GM12878 (cell line): ENCODE data around the gene IMMP2L. TPM values are rescaled to one million over a fixed set of nuclear protein-coding genes. Genes with fewer than 3 reads are reported as not detected.

Experiments
- ATAC-seq: fragments of 200-7000 bp; cut with Tn5 transposase; 3 replicates; pipeline ENCODE4 v1.9.1; 2020; ENCODE audit warnings: mild to moderate bottlenecking, moderate library complexity
- BruUV-seq: library from RNA; stranded (reverse); fragments of 400-500 nt; replicated peaks from 2 replicates; lab custom pipeline; 2021; lab: Mats Ljungman, UMichigan
- CTCF ChIA-PET: fragments of 300-600 bp; sonication (Branson Sonifier 250); formaldehyde crosslinking; extraction: SDS; loops from one replicate; lab custom pipeline; 2021; ENCODE audit warnings: inconsistent platforms; lab: Yijun Ruan, JAX
- POLR2A ChIA-PET: fragments of 350-600 bp; formaldehyde crosslinking; extraction: SDS; loops from one replicate; lab custom pipeline; 2021; ENCODE audit warnings: inconsistent platforms; lab: Charles Lee
- RAD21 ChIA-PET: fragments of 300-600 bp; sonication (Branson Sonifier 250); formaldehyde crosslinking; loops from one replicate; lab custom pipeline; 2023; ENCODE audit warnings: antibody characterized with exemption; ENCODE audit not compliant: unreplicated experiment; lab: Charles Lee
- SMC1A ChIA-PET: fragments of 300-600 bp; sonication (Branson Sonifier 250); formaldehyde crosslinking; loops from one replicate; lab custom pipeline; 2023; ENCODE audit not compliant: unreplicated experiment, uncharacterized antibody; lab: Charles Lee
- DNase-seq: peaks from one replicate; pipeline ENCODE4 v3.0.0-alpha.2; 2011; ENCODE audit warnings: low read depth, low spot score
- FAIRE-seq: peaks from 3 replicates; lab custom pipeline; 2011; peaks lifted over from hg19 to GRCh38; lab: Jason Lieb, UNC
- H2AFZ ChIP-seq: 2 replicates; pipeline ENCODE4 v1.6.0; 2011; ENCODE audit warnings: low read depth, low read length, control low read depth; ENCODE audit not compliant: control insufficient read depth
- H3K27ac ChIP-seq: 2 replicates; pipeline ENCODE4 v1.5.1; 2011; ENCODE audit warnings: control low read depth; ENCODE audit not compliant: control insufficient read depth, insufficient read depth
- H3K27me3 ChIP-seq, 2 experiments: replicated peaks in 1 of 2; 2 replicates each; pipeline versions ENCODE4 v1.6.0 to v1.6.1; 2011; ENCODE audit warnings: low read length in 1 of 2; ENCODE audit not compliant: control insufficient read depth in 2 of 2, insufficient read depth in 2 of 2
- H3K36me3 ChIP-seq, 2 experiments: 2 replicates each; pipeline ENCODE4 v1.5.1; 2011; ENCODE audit warnings: low read length in 1 of 2; ENCODE audit not compliant: control insufficient read depth in 2 of 2, insufficient read depth in 2 of 2
- H3K4me1 ChIP-seq: 2 replicates; pipeline ENCODE4 v1.6.1; 2011; ENCODE audit warnings: mild to moderate bottlenecking, low read length, moderate library complexity, mixed read lengths; ENCODE audit not compliant: control insufficient read depth, insufficient read depth
- H3K4me2 ChIP-seq: 2 replicates; pipeline ENCODE4 v1.6.0; 2011; ENCODE audit warnings: control low read depth; ENCODE audit not compliant: control insufficient read depth, insufficient read depth
- H3K4me3 ChIP-seq: fragments of 200-600 bp; sonication (generic); 2 replicates; pipeline ENCODE4 v1.5.1; 2016
- H3K79me2 ChIP-seq: 2 replicates; pipeline ENCODE4 v1.6.0; 2011; ENCODE audit warnings: low read length; ENCODE audit not compliant: control insufficient read depth, insufficient read depth
- H3K9ac ChIP-seq: 2 replicates; pipeline ENCODE4 v1.8.0; 2011; ENCODE audit warnings: low read length, control low read depth, mixed read lengths; ENCODE audit not compliant: control insufficient read depth, insufficient read depth
- H3K9me3 ChIP-seq: replicated peaks from 3 replicates; pipeline ENCODE4 v1.5.1; 2011; ENCODE audit warnings: mild to moderate bottlenecking, low read length; ENCODE audit not compliant: control insufficient read depth, insufficient read depth
- H4K20me1 ChIP-seq: 2 replicates; pipeline ENCODE4 v1.6.0; 2011; ENCODE audit not compliant: control insufficient read depth, insufficient read depth
- BACH1 ChIP-seq: fragments of 450-650 bp; IDR thresholded peaks from 2 replicates; pipeline ENCODE4 v1.6.1; 2017; ENCODE audit warnings: mild to moderate bottlenecking, borderline replicate concordance
- CBFB ChIP-seq: IDR thresholded peaks from 2 replicates; pipeline ENCODE4 v1.6.1; 2016; ENCODE audit warnings: antibody characterized with exemption, low read depth
- EGR1 ChIP-seq, 2 experiments: IDR thresholded peaks; 1 replicate in 1 of 2; 2 replicates in 1 of 2; pipeline ENCODE4 v1.6.1; 2011 to 2012; ENCODE audit warnings: low read depth in 2 of 2, low read length in 2 of 2, borderline replicate concordance in 1 of 2, mild to moderate bottlenecking in 1 of 2, moderate library complexity in 1 of 2
- EP300 ChIP-seq, 2 experiments: fragments of 150-350 bp in 1 of 2; IDR thresholded peaks; 2 replicates each; pipeline ENCODE4 v1.6.1; 2011 to 2012; ENCODE audit warnings: low read depth in 2 of 2, low read length in 2 of 2, borderline replicate concordance in 1 of 2, improper control_type of control experiment in 1 of 2, inconsistent platforms in 1 of 2; ENCODE audit not compliant: control insufficient read depth in 1 of 2
- IKZF1 ChIP-seq: fragments of 450-650 bp; conservative IDR thresholded peaks from 2 replicates; pipeline ENCODE4 v1.6.1; 2017; ENCODE audit warnings: antibody characterized with exemption, mild to moderate bottlenecking
- MEF2A ChIP-seq: IDR thresholded peaks from 2 replicates; pipeline ENCODE4 v1.6.1; 2011; ENCODE audit warnings: low read depth, mild to moderate bottlenecking, low read length, moderate library complexity; ENCODE audit not compliant: insufficient read depth
- PAX8 ChIP-seq: fragments of 450-650 bp; IDR thresholded peaks from 2 replicates; pipeline ENCODE4 v1.6.1; 2017; ENCODE audit warnings: mild to moderate bottlenecking, moderate library complexity
- PML ChIP-seq: IDR thresholded peaks from 2 replicates; pipeline ENCODE4 v1.6.1; 2012; ENCODE audit warnings: low read length, inconsistent platforms
- RB1 ChIP-seq: fragments of 450-650 bp; formaldehyde crosslinking; IDR thresholded peaks from 2 replicates; pipeline ENCODE4 v1.6.1; 2017; ENCODE audit warnings: mild to moderate bottlenecking, borderline replicate concordance
- RFX5 ChIP-seq: IDR thresholded peaks from 2 replicates; pipeline ENCODE4 v1.6.1; 2011; ENCODE audit warnings: low read depth, low read length, improper control_type of control experiment
- SREBF1 ChIP-seq: IDR thresholded peaks from 2 replicates; pipeline ENCODE4 v1.6.1; 2012; ENCODE audit warnings: mild to moderate bottlenecking, low read length
- STAT3 ChIP-seq: IDR thresholded peaks from 2 replicates; pipeline ENCODE4 v1.6.1; 2011; ENCODE audit warnings: low read depth, low read length, improper control_type of control experiment
- TAF1 ChIP-seq: IDR thresholded peaks from 2 replicates; pipeline ENCODE4 v1.6.1; 2011; ENCODE audit warnings: mild to moderate bottlenecking, low read depth, low read length, borderline replicate concordance
- ZNF217 ChIP-seq: fragments of 450-650 bp; IDR thresholded peaks from 2 replicates; pipeline ENCODE4 v1.6.1; 2017; ENCODE audit warnings: antibody characterized with exemption, mild to moderate bottlenecking
- WGBS: methylation state at CpG from one replicate; pipeline ENCODE4 v1.1.6; 2016; ENCODE audit warnings: low lambda C conversion rate; ENCODE audit not compliant: insufficient replicate concordance, insufficient coverage; ENCODE audit errors: missing lambda C conversion rate; 5-methylcytosine and 5-hydroxymethylcytosine counted together
- in situ Hi-C: fragments of 300-500 bp; cut with MboI; formaldehyde crosslinking; loops from 9 replicates; pipeline ENCODE4 v1.14.3; 2018; ENCODE audit warnings: mixed read lengths
- intact Hi-C: fragments of 100-400 bp; cut with micrococcal nuclease; formaldehyde crosslinking; loops from one replicate; pipeline ENCODE4 v1.14.2; 2022; ENCODE audit not compliant: unreplicated experiment
- polyA plus RNA-seq, 11 experiments: library from polyadenylated mRNA; depleted of rRNA in 4 of 11; unstranded in 6 of 11; stranded (reverse) in 5 of 11; fragments of >200 nt; fragmentation: Nextera tagmentation in 4 of 11; fragmentation: Illumina TruSeq in 1 of 11; extraction: Ambion mirVana in 4 of 11; extraction: Trizol in 1 of 11; gene quantifications; 1 replicate in 1 of 11; 2 replicates in 10 of 11; pipeline versions ENCODE4 v1.2.1 to v1.2.3, GENCODE V29; 2011 to 2016; ENCODE audit warnings: inconsistent platforms in 2 of 11, missing spikeins in 2 of 11, low read depth in 1 of 11
- total RNA-seq, 4 experiments: library from RNA; depleted of rRNA in 3 of 4; stranded (reverse); fragments of >200 nt in 3 of 4; fragmentation: Illumina TruSeq in 1 of 4; extraction: Trizol in 1 of 4; gene quantifications; 2 replicates each; pipeline versions ENCODE4 v1.2.1 to v1.2.3, GENCODE V29; 2013 to 2021
- TF ChIP-seq, protein P1 (sequence below): IDR thresholded peaks from 2 replicates; pipeline ENCODE4 v1.6.1; 2012; ENCODE audit warnings: low read depth, low read length, improper control_type of control experiment
- TF ChIP-seq, protein P2 (sequence below), 3 experiments: IDR thresholded peaks in 2 of 3; conservative IDR thresholded peaks in 1 of 3; 2 replicates each; pipeline ENCODE4 v1.5.1; 2011; ENCODE audit warnings: low read depth in 3 of 3, low read length in 3 of 3, mild to moderate bottlenecking in 3 of 3, control low read depth in 2 of 3, moderate library complexity in 2 of 3, inconsistent platforms in 1 of 3, mixed read lengths in 1 of 3; ENCODE audit not compliant: control insufficient read depth in 2 of 3, insufficient read depth in 1 of 3; ENCODE audit errors: extremely low read depth in 1 of 3

IMMP2L gene
- total and polyA plus RNA-seq, 10 of the 15 experiments (the other 5 are each of a cell fraction or from before 2014, with no cell fraction given), result 12.6 to 46.3 (median 19.6) TPM

DNA sequence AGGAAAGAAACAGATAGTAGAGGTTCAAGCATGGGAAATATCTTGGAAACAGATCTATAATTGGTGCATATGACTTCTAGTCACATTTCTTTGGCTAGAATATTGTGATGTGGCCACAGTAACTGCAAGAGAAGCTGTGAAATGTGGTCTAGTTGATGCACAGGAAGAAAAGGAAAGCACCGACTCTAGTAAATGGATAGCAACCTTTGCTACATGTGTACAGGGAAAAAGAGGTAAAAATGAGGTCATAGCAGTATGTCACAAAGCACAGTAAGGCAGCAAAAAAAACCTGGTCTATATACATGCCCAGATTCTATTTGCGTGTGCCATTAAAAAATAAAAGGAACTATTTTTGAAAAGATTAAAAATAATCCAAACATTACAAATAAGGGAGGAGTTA, 573.9 kb downstream of the IMMP2L start:
- intact Hi-C loops (no loop called here), in situ Hi-C loops (no loop called here)
- CTCF ChIA-PET, result interaction anchor here (1.0 kb wide), 1 partner anchor 11 kb away, joined by 4 read pairs; no protein-coding TSS in a partner anchor
- no peak overlapping the region for H3K4me3 ChIP-seq
- BruUV-seq, result no TSS peak
- SMC1A ChIA-PET, result interaction anchor here (0.9 kb wide), 2 partner anchors 13 to 138 kb away, joined by 3 to 4 read pairs; no protein-coding TSS in a partner anchor
- no peaks in the 10 kb centered on the region for H3K27me3 ChIP-seq
- H3K9me3 ChIP-seq, result no peaks in the 10 kb centered on the region
- FAIRE-seq, result no peak
- ATAC-seq, result no peak
- no peak overlapping the region for H3K27ac ChIP-seq
- H3K4me1 ChIP-seq, result no peaks in the 10 kb centered on the region
- H4K20me1 ChIP-seq, result no peaks in the 10 kb centered on the region
- no peak for DNase-seq
- 32% methylated on average over 2 of the region's 2 CpGs for WGBS
- no peaks in the 10 kb centered on the region for H3K36me3 ChIP-seq
- no peaks in the 10 kb centered on the region for H3K79me2 ChIP-seq
- TF ChIP-seq PAX8 (no peak), STAT3 (no peak), PML (no peak), ZNF217 (no peak), TAF1 (no peak), IKZF1 (no peak), SREBF1 (no peak)
- no peak overlapping the region for H2AFZ ChIP-seq
- RAD21 ChIA-PET, result no interaction called here
- no peak overlapping the region for H3K9ac ChIP-seq
- POLR2A ChIA-PET, result interaction anchor here (0.7 kb wide), 1 partner anchor 15 kb away, joined by 3 read pairs; no protein-coding TSS in a partner anchor
- no peak overlapping the region for H3K4me2 ChIP-seq

DNA sequence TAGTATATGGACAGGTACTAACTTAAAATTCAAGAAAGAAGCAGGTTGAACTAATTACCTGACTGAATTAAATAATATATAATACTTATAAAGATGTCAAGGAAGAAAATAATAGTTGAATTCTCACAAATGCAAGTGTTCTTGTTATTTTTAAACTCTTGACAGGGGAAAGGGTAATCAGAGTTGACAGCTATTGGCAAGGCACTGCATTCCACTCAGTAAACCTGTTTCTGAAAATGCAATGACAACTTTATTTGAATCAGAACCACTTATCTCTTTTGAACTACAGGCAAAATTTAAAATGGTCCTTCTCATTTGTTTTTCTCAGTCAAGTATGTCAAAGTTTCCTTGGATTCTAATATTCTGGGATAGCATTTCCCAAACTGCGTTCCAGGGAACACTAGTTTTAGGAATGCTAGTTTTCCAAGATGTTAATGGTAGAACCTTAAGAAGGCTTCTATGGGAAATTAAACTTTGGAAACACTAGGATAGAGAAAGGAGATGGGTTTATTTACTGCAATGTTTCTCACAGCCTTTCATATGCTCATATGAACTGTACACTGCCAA, 575.1 kb downstream of the IMMP2L start:
- no peaks in the 10 kb centered on the region for H3K27me3 ChIP-seq
- no peak overlapping the region for H3K27ac ChIP-seq
- intact Hi-C loops (no loop called here), in situ Hi-C loops (no loop called here)
- no peaks in the 10 kb centered on the region for H3K9me3 ChIP-seq
- H3K36me3 ChIP-seq, result no peaks in the 10 kb centered on the region
- no TSS peak for BruUV-seq
- H3K9ac ChIP-seq, result no peak overlapping the region
- no peaks in the 10 kb centered on the region for H3K79me2 ChIP-seq
- no peaks in the 10 kb centered on the region for H4K20me1 ChIP-seq
- ATAC-seq (no peak), DNase-seq (no peak), FAIRE-seq (no peak)
- no peak overlapping the region for H3K4me2 ChIP-seq
- WGBS, result 92% methylated on average over 1 of the region's 1 CpG
- H3K4me1 ChIP-seq, result no peaks in the 10 kb centered on the region
- H3K4me3 ChIP-seq, result no peak overlapping the region
- POLR2A ChIA-PET, result no interaction called here
- H2AFZ ChIP-seq, result no peak overlapping the region
- RAD21 ChIA-PET, result no interaction called here
- SMC1A ChIA-PET, result no interaction called here
- CTCF ChIA-PET, result interaction anchor here (1.0 kb wide), 1 partner anchor 10 kb away, joined by 4 read pairs; no protein-coding TSS in a partner anchor
- TF ChIP-seq CBFB (no peak), MEF2A (no peak), RFX5 (no peak), EP300 (IDR thresholded peaks at IDR 0.05; ENCODE audit: borderline replicate concordance in 1 of 2, control insufficient read depth in 1 of 2, low read depth in 2 of 2, low read length in 2 of 2) (no peak), RB1 (no peak), BACH1 (no peak), EGR1 (IDR thresholded peaks at IDR 0.05; ENCODE audit: borderline replicate concordance in 1 of 2, low read depth in 2 of 2, low read length in 2 of 2) (no peak)
- TF ChIP-seq, protein P1, sequence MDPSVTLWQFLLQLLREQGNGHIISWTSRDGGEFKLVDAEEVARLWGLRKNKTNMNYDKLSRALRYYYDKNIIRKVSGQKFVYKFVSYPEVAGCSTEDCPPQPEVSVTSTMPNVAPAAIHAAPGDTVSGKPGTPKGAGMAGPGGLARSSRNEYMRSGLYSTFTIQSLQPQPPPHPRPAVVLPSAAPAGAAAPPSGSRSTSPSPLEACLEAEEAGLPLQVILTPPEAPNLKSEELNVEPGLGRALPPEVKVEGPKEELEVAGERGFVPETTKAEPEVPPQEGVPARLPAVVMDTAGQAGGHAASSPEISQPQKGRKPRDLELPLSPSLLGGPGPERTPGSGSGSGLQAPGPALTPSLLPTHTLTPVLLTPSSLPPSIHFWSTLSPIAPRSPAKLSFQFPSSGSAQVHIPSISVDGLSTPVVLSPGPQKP, result no peak
- TF ChIP-seq, protein P2, sequence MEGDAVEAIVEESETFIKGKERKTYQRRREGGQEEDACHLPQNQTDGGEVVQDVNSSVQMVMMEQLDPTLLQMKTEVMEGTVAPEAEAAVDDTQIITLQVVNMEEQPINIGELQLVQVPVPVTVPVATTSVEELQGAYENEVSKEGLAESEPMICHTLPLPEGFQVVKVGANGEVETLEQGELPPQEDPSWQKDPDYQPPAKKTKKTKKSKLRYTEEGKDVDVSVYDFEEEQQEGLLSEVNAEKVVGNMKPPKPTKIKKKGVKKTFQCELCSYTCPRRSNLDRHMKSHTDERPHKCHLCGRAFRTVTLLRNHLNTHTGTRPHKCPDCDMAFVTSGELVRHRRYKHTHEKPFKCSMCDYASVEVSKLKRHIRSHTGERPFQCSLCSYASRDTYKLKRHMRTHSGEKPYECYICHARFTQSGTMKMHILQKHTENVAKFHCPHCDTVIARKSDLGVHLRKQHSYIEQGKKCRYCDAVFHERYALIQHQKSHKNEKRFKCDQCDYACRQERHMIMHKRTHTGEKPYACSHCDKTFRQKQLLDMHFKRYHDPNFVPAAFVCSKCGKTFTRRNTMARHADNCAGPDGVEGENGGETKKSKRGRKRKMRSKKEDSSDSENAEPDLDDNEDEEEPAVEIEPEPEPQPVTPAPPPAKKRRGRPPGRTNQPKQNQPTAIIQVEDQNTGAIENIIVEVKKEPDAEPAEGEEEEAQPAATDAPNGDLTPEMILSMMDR (IDR thresholded peaks at IDR 0.05 in 2 of 3, conservative IDR thresholded peaks at IDR 0.05 in 1 of 3; ENCODE audit: control insufficient read depth in 2 of 3, extremely low read depth in 1 of 3, insufficient read depth in 1 of 3, low read depth in 3 of 3, low read length in 3 of 3), result no peak
